IPS-18a (cell line): ENCODE results near the gene EMC6.
A peak's percentile ranks its signal among the peaks of the same experiment; 100 is the strongest.

Source experiments
- H3K27ac ChIP-seq: one replicate; pipeline ENCODE4 v1.5.1; 2013; ENCODE audit warnings: low read length
- H3K27me3 ChIP-seq: one replicate; pipeline ENCODE4 v1.6.1; 2013; ENCODE audit warnings: mild to moderate bottlenecking, low read length; ENCODE audit not compliant: control insufficient read depth, insufficient read depth
- H3K36me3 ChIP-seq: one replicate; pipeline ENCODE4 v1.6.1; 2013; ENCODE audit warnings: low read depth, low read length; ENCODE audit not compliant: control insufficient read depth
- H3K4me1 ChIP-seq: one replicate; pipeline ENCODE4 v1.6.1; 2013; ENCODE audit warnings: low read depth, low read length; ENCODE audit not compliant: control insufficient read depth
- H3K4me3 ChIP-seq: one replicate; pipeline ENCODE4 v1.5.1; 2013; ENCODE audit warnings: low read length
- H3K9ac ChIP-seq: one replicate; pipeline ENCODE4 v1.6.1; 2013; ENCODE audit warnings: mild to moderate bottlenecking, low read length, moderate library complexity
- H3K9me3 ChIP-seq: one replicate; pipeline ENCODE4 v1.6.1; 2013; ENCODE audit warnings: low read depth, low read length; ENCODE audit not compliant: control insufficient read depth

EMC6 gene

DNA sequence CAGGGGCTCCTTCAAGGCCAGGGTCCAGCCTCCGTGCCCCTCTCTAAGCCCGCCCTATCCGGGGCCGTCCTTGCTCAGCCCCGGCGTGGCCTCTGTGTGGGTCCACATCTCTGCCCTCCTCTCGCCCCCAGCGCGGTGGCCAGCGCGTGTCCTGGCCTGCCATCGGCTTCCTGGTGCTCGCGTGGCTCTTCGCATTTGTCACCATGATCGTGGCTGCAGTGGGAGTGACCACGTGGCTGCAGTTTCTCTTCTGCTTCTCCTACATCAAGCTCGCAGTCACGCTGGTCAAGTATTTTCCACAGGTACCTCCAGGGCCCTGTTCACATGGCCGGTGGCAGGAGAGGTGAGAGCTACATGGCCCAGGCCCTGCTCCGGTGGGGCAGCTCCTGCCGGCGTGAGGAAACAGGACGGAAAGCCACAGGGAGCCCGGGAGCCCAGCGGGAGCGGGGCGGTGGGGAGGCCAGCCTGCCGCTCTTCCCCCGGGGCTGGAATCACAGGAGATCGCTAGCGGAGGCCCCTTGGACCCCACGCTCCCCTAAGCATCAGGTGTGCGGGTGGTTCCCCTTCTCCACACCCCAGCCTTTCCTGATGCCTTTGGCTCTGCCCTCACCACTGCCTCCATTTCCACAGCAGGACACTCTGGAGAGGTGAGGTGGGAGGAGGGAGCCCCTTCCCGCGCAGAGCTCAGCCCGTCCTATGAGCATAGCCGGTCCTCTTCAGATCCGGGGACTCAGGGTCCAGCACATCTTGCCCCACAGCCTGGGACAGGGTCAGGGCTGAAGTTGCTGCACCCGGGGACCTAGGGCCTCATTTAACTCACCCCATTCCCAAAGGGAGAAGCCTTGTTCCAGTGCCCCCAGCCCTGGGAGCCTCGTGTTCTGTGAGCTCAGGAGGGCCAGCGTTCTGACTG lies 10.5 kb upstream of the EMC6 start:
- Histone ChIP-seq H3K9me3 (no peaks in the 10 kb centered on the region), H3K36me3 (no peaks in the 10 kb centered on the region), H3K27ac (no peak overlapping the region), H3K4me1 (no peaks in the 10 kb centered on the region), H3K4me3 (no peak overlapping the region), H3K9ac (no peak overlapping the region), H3K27me3 (no peaks in the 10 kb centered on the region)

GRCh38 chr17:3658784-3659449 lies 9.7 kb upstream of the EMC6 start:
- Histone ChIP-seq H3K4me1 (no peaks in the 10 kb centered on the region), H3K9ac (no peak overlapping the region), H3K4me3 (no peak overlapping the region), H3K27me3 (no peaks in the 10 kb centered on the region), H3K36me3 (no peaks in the 10 kb centered on the region), H3K27ac (no peak overlapping the region), H3K9me3 (no peaks in the 10 kb centered on the region)

DNA sequence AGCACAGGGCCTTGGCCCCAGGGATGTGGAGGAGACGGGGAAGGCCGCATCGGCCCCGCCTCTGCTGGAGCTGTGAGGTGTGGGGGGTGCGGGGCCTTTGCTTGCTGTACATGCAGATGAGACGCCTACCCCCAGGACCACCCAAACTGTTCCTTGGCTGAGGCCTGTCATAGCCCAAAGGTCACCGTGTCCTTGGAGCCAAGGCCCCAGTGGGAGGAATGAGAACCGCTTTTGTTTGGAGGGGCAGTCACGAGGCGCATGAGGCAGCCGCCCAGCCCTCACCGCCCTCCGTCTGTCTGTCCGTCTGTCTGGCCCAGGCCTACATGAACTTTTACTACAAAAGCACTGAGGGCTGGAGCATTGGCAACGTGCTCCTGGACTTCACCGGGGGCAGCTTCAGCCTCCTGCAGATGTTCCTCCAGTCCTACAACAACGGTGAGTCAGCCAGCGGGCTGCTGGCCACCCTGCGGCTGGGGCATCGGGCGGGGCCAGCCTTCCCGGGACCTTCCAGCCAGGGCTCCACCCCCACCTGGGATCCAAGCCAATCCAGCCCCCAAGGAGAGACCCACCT lies 9.0 kb upstream of the EMC6 start:
- no peak overlapping the region for H3K9ac ChIP-seq

DNA sequence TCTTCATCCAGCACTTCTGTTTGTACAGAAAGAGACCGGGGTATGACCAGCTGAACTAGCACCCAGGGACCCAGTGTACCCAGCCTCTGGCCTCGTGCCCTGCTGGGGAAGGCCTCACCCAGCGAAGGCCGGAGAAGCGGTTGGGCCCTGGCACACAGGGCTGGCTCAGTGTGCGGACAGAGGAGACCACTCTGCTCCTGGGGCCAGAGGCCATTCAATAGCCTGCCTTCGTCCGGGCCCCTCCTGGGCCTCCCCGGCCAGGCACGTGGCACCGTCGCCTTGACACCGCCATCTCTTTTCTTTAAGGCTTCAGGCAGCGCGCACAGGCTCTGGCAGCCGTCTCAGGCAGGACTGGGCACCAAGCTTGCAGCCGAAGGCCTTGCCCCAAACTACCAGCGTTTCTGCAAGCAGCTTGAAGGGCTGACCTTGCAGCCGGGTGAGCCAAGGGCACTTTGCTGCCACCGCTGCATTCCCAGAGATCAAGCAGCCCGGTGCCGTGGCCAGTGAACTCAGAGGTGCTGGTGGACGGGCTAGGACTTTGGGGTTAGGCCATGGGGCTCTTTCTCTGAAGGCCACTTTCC lies 8.2 kb upstream of the EMC6 start:
- Histone ChIP-seq H3K36me3 (no peaks in the 10 kb centered on the region), H3K27ac (no peak overlapping the region), H3K9ac (no peak overlapping the region)

More for the DNA sequence above, 9.0 kb upstream of the EMC6 start:
- H3K27ac ChIP-seq, result no peak overlapping the region
- no peaks in the 10 kb centered on the region for H3K36me3 ChIP-seq
- H3K27me3 ChIP-seq, result no peaks in the 10 kb centered on the region
- no peaks in the 10 kb centered on the region for H3K9me3 ChIP-seq
- no peak overlapping the region for H3K4me3 ChIP-seq
- H3K4me1 ChIP-seq, result no peaks in the 10 kb centered on the region

GRCh38 chr17:3663102-3664011 lies 5.3 kb upstream of the EMC6 start:
- H3K9me3 ChIP-seq, result no peaks in the 10 kb centered on the region
- H3K9ac ChIP-seq, result no peak overlapping the region
- H3K27ac ChIP-seq, result no peak overlapping the region
- no peaks in the 10 kb centered on the region for H3K4me1 ChIP-seq
- no peak overlapping the region for H3K4me3 ChIP-seq
- H3K36me3 ChIP-seq, result no peaks in the 10 kb centered on the region
- H3K27me3 ChIP-seq, result no peaks in the 10 kb centered on the region

More for the DNA sequence above, 8.2 kb upstream of the EMC6 start:
- H3K4me3 ChIP-seq, result no peak overlapping the region
- no peaks in the 10 kb centered on the region for H3K9me3 ChIP-seq
- H3K27me3 ChIP-seq, result no peaks in the 10 kb centered on the region
- no peaks in the 10 kb centered on the region for H3K4me1 ChIP-seq

DNA sequence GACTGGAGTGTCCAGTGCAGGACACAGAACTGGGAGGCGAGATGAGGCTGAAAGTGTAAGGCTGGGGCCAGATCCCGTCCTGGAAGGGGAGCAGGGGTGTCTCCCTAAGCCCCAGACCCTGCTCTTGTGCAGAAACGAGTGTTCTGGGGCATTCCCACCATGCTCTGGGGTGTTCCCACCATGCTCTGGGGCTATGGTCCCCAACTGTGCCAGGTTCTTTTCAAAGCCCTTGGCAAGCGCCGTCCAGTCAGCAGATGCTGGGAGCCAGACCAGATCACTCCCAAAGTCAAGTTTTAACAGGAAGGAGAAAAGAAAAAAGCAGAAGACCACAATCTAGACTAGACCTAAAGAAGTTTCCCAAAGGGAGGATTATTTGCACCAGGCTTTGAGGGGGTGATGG lies 2.8 kb upstream of the EMC6 start:
- H3K9ac ChIP-seq, result no peak overlapping the region
- no peak overlapping the region for H3K27ac ChIP-seq
- H3K36me3 ChIP-seq, result no peaks in the 10 kb centered on the region

DNA sequence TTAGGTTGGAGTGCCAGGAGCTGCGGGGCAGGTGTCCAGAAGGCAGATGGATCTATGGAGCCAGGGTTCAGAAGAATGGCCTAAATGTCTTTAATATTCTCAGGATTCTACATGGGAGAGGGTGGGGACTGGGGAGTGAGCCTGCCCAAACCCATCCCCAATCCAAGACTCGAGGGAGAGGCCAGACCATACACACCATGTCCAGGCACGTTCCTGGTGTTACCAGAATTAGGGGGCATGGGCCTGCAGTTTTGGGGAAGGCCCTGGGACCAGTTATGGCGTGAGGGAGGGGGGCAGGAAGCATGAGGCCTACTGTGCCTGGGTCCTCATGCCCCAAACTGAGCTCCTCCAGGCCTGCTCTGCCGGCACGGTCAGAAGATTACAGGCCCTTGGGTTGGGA lies 2.1 kb upstream of the EMC6 start:
- H3K9ac ChIP-seq, result no peak overlapping the region
- H3K4me1 ChIP-seq, result peaks cover 3% of the 10 kb centered on the region
- H3K9me3 ChIP-seq, result no peaks in the 10 kb centered on the region
- H3K36me3 ChIP-seq, result no peaks in the 10 kb centered on the region
- no peak overlapping the region for H3K4me3 ChIP-seq
- H3K27ac ChIP-seq, result no peak overlapping the region
- no peaks in the 10 kb centered on the region for H3K27me3 ChIP-seq

More for the DNA sequence above, 2.8 kb upstream of the EMC6 start:
- no peak overlapping the region for H3K4me3 ChIP-seq
- H3K4me1 ChIP-seq, result peaks cover 3% of the 10 kb centered on the region
- H3K9me3 ChIP-seq, result no peaks in the 10 kb centered on the region
- no peaks in the 10 kb centered on the region for H3K27me3 ChIP-seq

DNA sequence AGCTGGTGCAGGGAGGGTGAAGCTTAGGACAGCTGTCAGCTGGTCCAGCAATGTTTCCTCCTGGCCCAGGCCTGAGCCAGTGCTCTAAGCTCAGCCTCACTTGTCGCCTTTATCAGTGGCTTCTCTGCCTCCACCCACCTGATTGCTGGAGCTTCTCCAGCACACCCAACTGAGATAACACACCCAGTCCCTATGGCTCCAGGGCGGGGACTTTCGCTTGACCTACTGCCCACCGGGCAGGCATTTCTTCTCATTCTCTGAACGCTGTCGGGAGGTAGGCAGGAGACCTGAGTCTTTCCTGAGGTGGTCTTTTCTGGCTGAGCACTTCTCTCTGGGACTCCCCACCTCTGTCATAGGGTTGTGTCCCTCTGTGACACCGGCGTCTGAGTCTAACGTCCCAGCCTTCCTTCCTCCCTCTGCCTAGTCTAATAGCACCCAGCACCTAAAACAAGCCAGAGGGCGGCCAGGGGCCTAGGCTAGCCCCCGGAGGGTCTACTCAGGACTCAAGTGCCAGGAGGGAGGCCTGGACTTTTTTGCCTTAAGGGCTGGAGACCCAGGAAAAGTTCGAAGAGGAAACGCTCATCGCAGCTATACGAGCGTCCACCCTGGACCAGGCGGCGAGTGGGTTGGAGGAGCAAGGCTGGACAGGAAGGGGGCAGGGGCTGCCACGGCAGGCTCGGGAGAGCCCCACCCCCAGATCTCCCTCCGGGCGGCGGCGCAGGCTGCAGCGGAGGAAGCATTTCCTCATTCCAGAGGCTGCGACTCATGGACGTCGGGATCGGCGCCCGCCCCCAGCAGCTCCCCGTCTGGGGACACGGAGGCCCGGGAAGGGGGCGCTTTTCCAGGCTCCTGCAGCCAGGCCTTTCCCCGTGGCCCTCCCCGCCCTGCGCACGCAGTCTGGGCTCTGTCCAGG lies 990 bp upstream of the EMC6 start:
- Histone ChIP-seq H3K9ac (peak overlapping the region; percentile 82), H3K9me3 (no peaks in the 10 kb centered on the region), H3K4me3 (peak overlapping the region; percentile 92), H3K4me1 (peaks cover 3% of the 10 kb centered on the region), H3K36me3 (no peaks in the 10 kb centered on the region), H3K27me3 (no peaks in the 10 kb centered on the region), H3K27ac (peak overlapping the region; percentile 64)

- Histone ChIP-seq H3K9me3 (no peaks in the 10 kb centered on the region), H3K27ac (peak overlapping the region; percentile 59)
Measured at GRCh38 chr17:3669085-3669347, 404 bp downstream of the EMC6 start.

DNA sequence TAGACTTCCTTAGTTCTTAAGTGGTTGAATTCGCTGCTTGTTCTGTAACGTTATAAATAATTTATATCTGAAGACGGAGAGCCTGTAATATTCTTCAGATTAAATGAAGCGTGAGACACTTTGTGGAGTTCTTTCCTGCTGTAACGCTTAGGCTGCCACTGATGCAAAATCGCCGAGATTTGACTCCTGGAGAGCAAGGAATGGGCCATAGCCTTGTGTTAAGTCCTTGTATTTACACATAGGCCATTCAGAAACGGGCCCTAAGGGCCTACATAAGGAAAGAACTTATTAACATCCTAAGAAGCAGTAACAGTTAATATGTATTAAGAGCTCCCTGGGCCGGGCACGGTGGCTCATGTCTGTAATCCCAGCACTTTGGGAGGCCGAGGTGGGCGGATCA lies 936 bp downstream of the EMC6 start:
- Histone ChIP-seq H3K36me3 (no peaks in the 10 kb centered on the region), H3K9me3 (no peaks in the 10 kb centered on the region), H3K4me3 (peak overlapping the region; percentile 92), H3K4me1 (peaks cover 3% of the 10 kb centered on the region), H3K9ac (peak overlapping the region; percentile 94), H3K27ac (no peak overlapping the region), H3K27me3 (no peaks in the 10 kb centered on the region)

More at GRCh38 chr17:3669085-3669347, 404 bp downstream of the EMC6 start:
- peak overlapping the region; percentile 92 for H3K4me3 ChIP-seq
- peak overlapping the region; percentile 94 for H3K9ac ChIP-seq
- H3K36me3 ChIP-seq, result no peaks in the 10 kb centered on the region
- peaks cover 3% of the 10 kb centered on the region for H3K4me1 ChIP-seq
- H3K27me3 ChIP-seq, result no peaks in the 10 kb centered on the region
